HEK293 (cell line): ENCODE data around the gene THBD.

Source experiments
- CTCF ChIA-PET: fragments of 350-600 bp; formaldehyde crosslinking; extraction: SDS; loops from one replicate; lab custom pipeline; 2021; ENCODE audit warnings: antibody characterized with exemption; lab: Yijun Ruan, JAX
- POLR2A ChIA-PET: fragments of 300-600 bp; formaldehyde crosslinking; extraction: SDS; loops from one replicate; lab custom pipeline; 2020; ENCODE audit warnings: antibody characterized with exemption, inconsistent platforms; lab: Yijun Ruan, JAX
- H3K27ac ChIP-seq: fragments of 200-500 bp; sonication (Bioruptor generic); 2 replicates; pipeline ENCODE4 v1.5.1; 2014; ENCODE audit warnings: low read depth, low read length, control low read depth, inconsistent platforms; ENCODE audit errors: extremely low read depth
- H3K36me3 ChIP-seq, 2 experiments: fragments of 200-500 bp in 1 of 2; sonication (Bioruptor generic) in 1 of 2; 1 replicate in 1 of 2; 2 replicates in 1 of 2; pipeline ENCODE4 v1.5.1; 2014 to 2017; ENCODE audit warnings: inconsistent platforms in 2 of 2, low read length in 2 of 2; ENCODE audit not compliant: control insufficient read depth in 2 of 2, insufficient read depth in 1 of 2
- H3K4me1 ChIP-seq: fragments of 200-500 bp; sonication (Bioruptor generic); 2 replicates; pipeline ENCODE4 v1.5.1; 2014; ENCODE audit warnings: mild to moderate bottlenecking, low read length, inconsistent platforms; ENCODE audit not compliant: control insufficient read depth, insufficient read depth
- H3K4me3 ChIP-seq: 2 replicates; pipeline ENCODE4 v1.5.1; 2011; ENCODE audit warnings: low read depth, mild to moderate bottlenecking, control low read depth, low read length, moderate library complexity
- H3K9me3 ChIP-seq: fragments of 200-500 bp; sonication (Bioruptor generic); 2 replicates; pipeline ENCODE4 v1.5.1; 2014; ENCODE audit warnings: low read depth, low read length, inconsistent platforms; ENCODE audit not compliant: control insufficient read depth, insufficient read depth
- GLI4 ChIP-seq: fragments of 450-650 bp; formaldehyde crosslinking; IDR thresholded peaks from 2 replicates; pipeline ENCODE4 v1.5.1; 2016; ENCODE audit warnings: missing biosample characterization, missing genetic modification characterization
- GLIS1 ChIP-seq: fragments of 450-650 bp; formaldehyde crosslinking; IDR thresholded peaks from 2 replicates; pipeline ENCODE4 v1.5.1; 2016; ENCODE audit warnings: missing biosample characterization, missing genetic modification characterization
- GLIS2 ChIP-seq: fragments of 450-650 bp; formaldehyde crosslinking; IDR thresholded peaks from 2 replicates; pipeline ENCODE4 v1.5.1; 2016; ENCODE audit warnings: missing biosample characterization, missing genetic modification characterization
- KLF7 ChIP-seq: fragments of 450-650 bp; formaldehyde crosslinking; IDR thresholded peaks from 2 replicates; pipeline ENCODE4 v1.5.1; 2016; ENCODE audit warnings: missing biosample characterization, missing genetic modification characterization, borderline replicate concordance
- KLF9 ChIP-seq: fragments of 450-650 bp; formaldehyde crosslinking; IDR thresholded peaks from 2 replicates; pipeline ENCODE4 v1.5.1; 2016; ENCODE audit warnings: missing biosample characterization, missing genetic modification characterization, low read depth
- SALL2 ChIP-seq: fragments of 450-650 bp; formaldehyde crosslinking; IDR thresholded peaks from 2 replicates; pipeline ENCODE4 v1.5.0; 2017; ENCODE audit warnings: missing biosample characterization, mild to moderate bottlenecking, missing genetic modification characterization, borderline replicate concordance
- SP3 ChIP-seq: fragments of 450-650 bp; formaldehyde crosslinking; IDR thresholded peaks from 2 replicates; pipeline ENCODE4 v1.5.1; 2016; ENCODE audit warnings: missing biosample characterization, missing genetic modification characterization
- ZBTB17 ChIP-seq: fragments of 450-650 bp; formaldehyde crosslinking; IDR thresholded peaks from 2 replicates; pipeline ENCODE4 v1.5.1; 2016; ENCODE audit warnings: missing biosample characterization, missing genetic modification characterization
- ZBTB20 ChIP-seq: fragments of 450-650 bp; formaldehyde crosslinking; IDR thresholded peaks from 2 replicates; pipeline ENCODE4 v1.5.1; 2016; ENCODE audit warnings: missing biosample characterization, missing genetic modification characterization
- ZBTB21 ChIP-seq: fragments of 450-650 bp; formaldehyde crosslinking; IDR thresholded peaks from 2 replicates; pipeline ENCODE4 v1.5.1; 2017; ENCODE audit warnings: missing biosample characterization, missing genetic modification characterization
- ZNF202 ChIP-seq: fragments of 450-650 bp; formaldehyde crosslinking; IDR thresholded peaks from 2 replicates; pipeline ENCODE4 v1.5.1; 2016; ENCODE audit warnings: missing biosample characterization, missing genetic modification characterization, borderline replicate concordance
- ZNF311 ChIP-seq: fragments of 450-650 bp; formaldehyde crosslinking; IDR thresholded peaks from 2 replicates; pipeline ENCODE4 v1.5.1; 2017; ENCODE audit warnings: missing biosample characterization, missing genetic modification characterization, borderline replicate concordance
- ZNF335 ChIP-seq: fragments of 450-650 bp; formaldehyde crosslinking; conservative IDR thresholded peaks from 2 replicates; pipeline ENCODE4 v1.5.1; 2016; ENCODE audit warnings: missing biosample characterization, missing genetic modification characterization
- ZNF416 ChIP-seq: fragments of 450-650 bp; formaldehyde crosslinking; IDR thresholded peaks from 2 replicates; pipeline ENCODE4 v1.5.1; 2016; ENCODE audit warnings: missing biosample characterization, missing genetic modification characterization
- ZNF560 ChIP-seq: fragments of 450-650 bp; formaldehyde crosslinking; IDR thresholded peaks from 2 replicates; pipeline ENCODE4 v1.5.1; 2017; ENCODE audit warnings: missing biosample characterization, missing genetic modification characterization, borderline replicate concordance
- ZNF600 ChIP-seq: fragments of 450-650 bp; formaldehyde crosslinking; IDR thresholded peaks from 2 replicates; pipeline ENCODE4 v1.5.1; 2016; ENCODE audit warnings: missing biosample characterization, missing genetic modification characterization
- ZNF626 ChIP-seq: fragments of 450-650 bp; sonication (Bioruptor Pico); formaldehyde crosslinking; IDR thresholded peaks from 2 replicates; pipeline ENCODE4 v1.5.1; 2018; ENCODE audit warnings: missing biosample characterization, missing genetic modification characterization, inconsistent platforms
- ZNF658 ChIP-seq: fragments of 450-650 bp; formaldehyde crosslinking; IDR thresholded peaks from 2 replicates; pipeline ENCODE4; 2016; ENCODE audit warnings: missing biosample characterization, missing genetic modification characterization
- ZNF707 ChIP-seq: fragments of 450-650 bp; formaldehyde crosslinking; IDR thresholded peaks from 2 replicates; pipeline ENCODE4 v1.5.1; 2016; ENCODE audit warnings: missing biosample characterization, missing genetic modification characterization
- ZNF785 ChIP-seq: fragments of 450-650 bp; formaldehyde crosslinking; IDR thresholded peaks from 2 replicates; pipeline ENCODE4 v1.5.1; 2016; ENCODE audit warnings: missing biosample characterization, missing genetic modification characterization
- TF ChIP-seq, protein P1 (sequence below): fragments of 450-650 bp; formaldehyde crosslinking; IDR thresholded peaks from 2 replicates; pipeline ENCODE4 v1.5.1; 2016; ENCODE audit warnings: missing biosample characterization, missing genetic modification characterization
- TF ChIP-seq, protein P2 (sequence below): fragments of 450-650 bp; formaldehyde crosslinking; IDR thresholded peaks from 2 replicates; pipeline ENCODE4 v1.5.1; 2017; ENCODE audit warnings: missing biosample characterization, missing genetic modification characterization
- TF ChIP-seq, protein P3 (sequence below): sonication (generic); formaldehyde crosslinking; IDR thresholded peaks from 2 replicates; pipeline ENCODE4 v1.8.1; 2022; ENCODE audit warnings: mild to moderate bottlenecking, moderate library complexity, missing genetic modification reagents

The THBD gene

DNA sequence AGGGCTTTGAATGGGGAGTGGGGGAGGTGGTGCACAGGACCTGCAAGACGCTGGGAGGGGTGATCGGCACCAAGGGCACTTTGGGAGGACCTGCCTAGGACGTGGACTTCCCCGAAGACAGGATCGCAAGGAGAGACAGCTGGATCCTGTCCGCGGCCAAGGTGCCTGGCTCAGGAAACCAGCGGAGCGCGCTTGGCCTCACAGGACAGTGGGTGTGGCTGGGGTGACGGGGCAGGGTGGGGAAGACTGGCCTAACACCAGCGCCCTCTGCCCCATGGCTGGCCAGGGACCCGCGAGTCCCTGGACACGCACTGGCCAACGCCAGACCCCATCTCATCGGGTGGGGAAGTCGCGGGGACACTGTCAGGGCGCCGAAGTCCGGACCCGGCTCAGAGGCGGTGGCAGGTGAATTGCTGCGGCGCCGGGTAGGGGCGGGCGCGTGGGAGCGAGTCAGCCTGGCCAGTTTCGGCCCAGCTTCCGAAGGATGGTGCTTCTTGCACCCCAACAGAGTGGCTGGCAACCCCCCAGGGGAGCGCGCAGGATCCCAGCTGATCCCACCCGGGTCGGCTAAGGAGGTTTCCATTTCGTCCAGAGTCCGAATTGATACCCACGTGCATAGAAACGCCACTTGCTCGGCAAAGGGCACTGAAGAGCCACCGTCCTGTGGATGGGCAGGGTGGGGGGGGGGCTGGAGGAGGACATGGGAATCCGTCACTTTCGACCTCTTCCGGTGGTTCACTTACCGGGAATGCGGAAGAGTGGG lies 785 bp upstream of the THBD start:
- Histone ChIP-seq H3K9me3 (no peaks in the 10 kb centered on the region), H3K36me3 (no peaks in the 10 kb centered on the region), H3K4me3 (peak overlapping the region; percentile 37), H3K27ac (peak overlapping the region; percentile 1; the same call in 1 of the 2 replicates), H3K4me1 (no peaks in the 10 kb centered on the region)
- TF ChIP-seq ZNF626 (tag by site-specific recombination) (no peak), ZNF658 (tag by site-specific recombination) (no peak), KLF9 (peak; percentile 88), ZNF707 (tag by site-specific recombination) (no peak), ZNF335 (tag by site-specific recombination) (peak; percentile 55), ZNF560 (tag by site-specific recombination) (no peak), SP3 (tag by site-specific recombination) (peak; percentile 39; the same call in 1 of the 2 replicates), ZBTB20 (tag by site-specific recombination) (0 out of 2 replicates have a peak, but pooled peaks have one; percentile 46), SALL2 (tag by site-specific recombination) (no peak), ZNF416 (tag by site-specific recombination) (no peak), ZBTB21 (tag by site-specific recombination) (no peak), ZNF600 (peak; percentile 88), GLIS1 (peak; percentile 51), ZNF311 (tag by site-specific recombination) (no peak), ZNF202 (tag by site-specific recombination) (no peak), ZNF785 (tag by site-specific recombination) (no peak), ZBTB17 (tag by site-specific recombination) (no peak), GLIS2 (peak; percentile 7; the same call in 1 of the 2 replicates), KLF7 (tag by site-specific recombination) (0 out of 2 replicates have a peak, but pooled peaks have one; percentile 25), GLI4 (tag by site-specific recombination) (no peak)
- TF ChIP-seq, protein P1, sequence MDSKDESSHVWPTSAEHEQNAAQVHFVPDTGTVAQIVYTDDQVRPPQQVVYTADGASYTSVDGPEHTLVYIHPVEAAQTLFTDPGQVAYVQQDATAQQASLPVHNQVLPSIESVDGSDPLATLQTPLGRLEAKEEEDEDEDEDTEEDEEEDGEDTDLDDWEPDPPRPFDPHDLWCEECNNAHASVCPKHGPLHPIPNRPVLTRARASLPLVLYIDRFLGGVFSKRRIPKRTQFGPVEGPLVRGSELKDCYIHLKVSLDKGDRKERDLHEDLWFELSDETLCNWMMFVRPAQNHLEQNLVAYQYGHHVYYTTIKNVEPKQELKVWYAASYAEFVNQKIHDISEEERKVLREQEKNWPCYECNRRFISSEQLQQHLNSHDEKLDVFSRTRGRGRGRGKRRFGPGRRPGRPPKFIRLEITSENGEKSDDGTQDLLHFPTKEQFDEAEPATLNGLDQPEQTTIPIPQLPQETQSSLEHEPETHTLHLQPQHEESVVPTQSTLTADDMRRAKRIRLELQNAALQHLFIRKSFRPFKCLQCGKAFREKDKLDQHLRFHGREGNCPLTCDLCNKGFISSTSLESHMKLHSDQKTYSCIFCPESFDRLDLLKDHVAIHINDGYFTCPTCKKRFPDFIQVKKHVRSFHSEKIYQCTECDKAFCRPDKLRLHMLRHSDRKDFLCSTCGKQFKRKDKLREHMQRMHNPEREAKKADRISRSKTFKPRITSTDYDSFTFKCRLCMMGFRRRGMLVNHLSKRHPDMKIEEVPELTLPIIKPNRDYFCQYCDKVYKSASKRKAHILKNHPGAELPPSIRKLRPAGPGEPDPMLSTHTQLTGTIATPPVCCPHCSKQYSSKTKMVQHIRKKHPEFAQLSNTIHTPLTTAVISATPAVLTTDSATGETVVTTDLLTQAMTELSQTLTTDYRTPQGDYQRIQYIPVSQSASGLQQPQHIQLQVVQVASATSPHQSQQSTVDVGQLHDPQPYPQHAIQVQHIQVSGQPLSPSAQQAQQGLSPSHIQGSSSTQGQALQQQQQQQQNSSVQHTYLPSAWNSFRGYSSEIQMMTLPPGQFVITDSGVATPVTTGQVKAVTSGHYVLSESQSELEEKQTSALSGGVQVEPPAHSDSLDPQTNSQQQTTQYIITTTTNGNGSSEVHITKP (tag by site-specific recombination) = peak; percentile 89
- TF ChIP-seq, protein P2, sequence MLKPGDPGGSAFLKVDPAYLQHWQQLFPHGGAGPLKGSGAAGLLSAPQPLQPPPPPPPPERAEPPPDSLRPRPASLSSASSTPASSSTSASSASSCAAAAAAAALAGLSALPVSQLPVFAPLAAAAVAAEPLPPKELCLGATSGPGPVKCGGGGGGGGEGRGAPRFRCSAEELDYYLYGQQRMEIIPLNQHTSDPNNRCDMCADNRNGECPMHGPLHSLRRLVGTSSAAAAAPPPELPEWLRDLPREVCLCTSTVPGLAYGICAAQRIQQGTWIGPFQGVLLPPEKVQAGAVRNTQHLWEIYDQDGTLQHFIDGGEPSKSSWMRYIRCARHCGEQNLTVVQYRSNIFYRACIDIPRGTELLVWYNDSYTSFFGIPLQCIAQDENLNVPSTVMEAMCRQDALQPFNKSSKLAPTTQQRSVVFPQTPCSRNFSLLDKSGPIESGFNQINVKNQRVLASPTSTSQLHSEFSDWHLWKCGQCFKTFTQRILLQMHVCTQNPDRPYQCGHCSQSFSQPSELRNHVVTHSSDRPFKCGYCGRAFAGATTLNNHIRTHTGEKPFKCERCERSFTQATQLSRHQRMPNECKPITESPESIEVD (tag by site-specific recombination) = no peak
- TF ChIP-seq, protein P3, sequence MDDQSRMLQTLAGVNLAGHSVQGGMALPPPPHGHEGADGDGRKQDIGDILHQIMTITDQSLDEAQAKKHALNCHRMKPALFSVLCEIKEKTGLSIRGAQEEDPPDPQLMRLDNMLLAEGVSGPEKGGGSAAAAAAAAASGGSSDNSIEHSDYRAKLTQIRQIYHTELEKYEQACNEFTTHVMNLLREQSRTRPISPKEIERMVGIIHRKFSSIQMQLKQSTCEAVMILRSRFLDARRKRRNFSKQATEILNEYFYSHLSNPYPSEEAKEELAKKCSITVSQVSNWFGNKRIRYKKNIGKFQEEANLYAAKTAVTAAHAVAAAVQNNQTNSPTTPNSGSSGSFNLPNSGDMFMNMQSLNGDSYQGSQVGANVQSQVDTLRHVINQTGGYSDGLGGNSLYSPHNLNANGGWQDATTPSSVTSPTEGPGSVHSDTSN (CRISPR knock-in tag) = no peak
- ChIA-PET POLR2A (interaction anchor here (0.6 to 1.0 kb wide), 5 partner anchors 11 to 300 kb away, joined by 3 to 5 read pairs (median 3); partner anchors contain the start of gene NXT1), CTCF (interaction anchor here (0.5 to 3.3 kb wide), 21 partner anchors 8 to 397 kb away, joined by 3 to 28 read pairs (median 4); no protein-coding TSS in a partner anchor)
